Upper lobe of left lung (tissue), 6 donors: ENCODE measurements around the gene PRKCE. TPM values are rescaled to one million over a fixed set of nuclear protein-coding genes. Genes with fewer than 3 reads are reported as not detected.

Source experiments
- ATAC-seq, 2 donors: fragments of 200-7000 bp; cut with Tn5 transposase; one replicate each; pipeline ENCODE4 v1.9.1; 2022; ENCODE audit warnings: mild to moderate bottlenecking in 2 of 2, moderate library complexity in 2 of 2; ENCODE audit not compliant: low FRiP score in 2 of 2
- DNase-seq, 2 donors: peaks; one replicate each; pipeline ENCODE4 v3.0.0-alpha.2; 2019 to 2020
- H3K27ac ChIP-seq, 4 donors: fragments of 200-600 bp; sonication (generic); one replicate each; pipeline ENCODE4 v1.5.1; 2016 to 2019
- H3K27me3 ChIP-seq, 4 donors: fragments of 200-600 bp; sonication (generic); one replicate each; pipeline ENCODE4 v1.5.1; 2017 to 2019
- H3K36me3 ChIP-seq, 4 donors: fragments of 200-600 bp; sonication (generic); one replicate each; pipeline ENCODE4 v1.5.1; 2016 to 2019
- H3K4me1 ChIP-seq, 4 donors: fragments of 200-600 bp; sonication (generic); one replicate each; pipeline ENCODE4 v1.5.1; 2018 to 2019
- H3K4me3 ChIP-seq, 4 donors: fragments of 200-600 bp; sonication (generic); one replicate each; pipeline ENCODE4 v1.5.1; 2017 to 2019; ENCODE audit warnings: mild to moderate bottlenecking in 2 of 4, moderate library complexity in 1 of 4
- H3K9me3 ChIP-seq, 4 donors: fragments of 200-600 bp; sonication (generic); one replicate each; pipeline ENCODE4 v1.5.1; 2018 to 2019
- CTCF ChIP-seq, 6 experiments: fragments of 450-650 bp in 4 of 6; fragments of 200-600 bp in 2 of 6; sonication (generic) in 2 of 6; IDR thresholded peaks; one replicate each; pipeline ENCODE4 v1.5.1; 2016 to 2019; ENCODE audit warnings: antibody characterized with exemption in 6 of 6
- EP300 ChIP-seq, 4 donors: sonication (generic); formaldehyde crosslinking; IDR thresholded peaks; one replicate each; pipeline ENCODE4 v1.5.1; 2017; ENCODE audit warnings: antibody characterized with exemption in 4 of 4, control low read depth in 2 of 4
- POLR2A ChIP-seq, 4 donors: fragments of 450-650 bp; IDR thresholded peaks; one replicate each; pipeline ENCODE4 v1.5.1; 2016 to 2017; ENCODE audit warnings: antibody characterized with exemption in 4 of 4, mild to moderate bottlenecking in 2 of 4
- POLR2AphosphoS5 ChIP-seq, 2 donors: sonication (generic); formaldehyde crosslinking; IDR thresholded peaks; one replicate each; pipeline ENCODE4 v1.5.1; 2017; ENCODE audit warnings: antibody characterized with exemption in 2 of 2
- WGBS, 2 donors: methylation state at CpG; one replicate each; pipeline ENCODE4 v1.1.5; 2017 to 2018; 5-methylcytosine and 5-hydroxymethylcytosine counted together
- total RNA-seq, 6 donors: library from RNA; depleted of rRNA in 4 of 6; stranded (reverse); fragments of >200 nt in 4 of 6; gene quantifications; one replicate each; pipeline versions ENCODE4 v1.1.0 to v1.2.1, GENCODE V29; 2016 to 2021
- donor health status: DM: no; HTN: no; CAD: no; lungs with moderate emphysema.
- donor health status: DM: no; HTN: yes; CAD: no; lungs with severe emphysema.

The PRKCE gene
- total RNA-seq, 6 donors from 2014 or later = 54.9 to 124 (median 75.6) TPM

GRCh38 chr2:45864121-45864520 is 212.6 kb downstream of the PRKCE start:
- no peak overlapping the region for H3K4me3 ChIP-seq
- no peaks in the 10 kb centered on the region for H3K27me3 ChIP-seq
- DNase-seq (no peak), ATAC-seq (no peak)
- no peak overlapping the region for H3K27ac ChIP-seq
- TF ChIP-seq POLR2A (IDR thresholded peaks at IDR 0.05) (no peak), CTCF (IDR thresholded peaks at IDR 0.05) (no peak)
- WGBS, 2 donors = 98% methylated on average over 4 of the region's 4 CpGs
- no peaks in the 10 kb centered on the region for H3K36me3 ChIP-seq
- no peaks in the 10 kb centered on the region for H3K9me3 ChIP-seq
- H3K4me1 ChIP-seq = peaks cover 19 to 24% (median 21%) of the 10 kb centered on the region in 4 donors

- no peak overlapping the region for H3K4me3 ChIP-seq
- 72 to 75% methylated on average over 3 of the region's 3 CpGs for WGBS, 2 donors
Measured at GRCh38 chr2:45867349-45867748, 215.9 kb downstream of the PRKCE start.

GRCh38 chr2:45867800-45868199 is 216.3 kb downstream of the PRKCE start:
- Histone ChIP-seq H3K4me3 (no peak overlapping the region), H3K4me1 (peaks cover 0 to 1% (median 0%) of the 10 kb centered on the region in 4 donors), H3K27me3 (no peaks in the 10 kb centered on the region), H3K36me3 (no peaks in the 10 kb centered on the region), H3K27ac (no peak overlapping the region), H3K9me3 (no peaks in the 10 kb centered on the region)
- no peak for ATAC-seq
- DNase-seq = no peak
- no peak for TF ChIP-seq EP300 (IDR thresholded peaks at IDR 0.05)
- TF ChIP-seq POLR2AphosphoS5 (IDR thresholded peaks at IDR 0.05) = no peak
- no peak for TF ChIP-seq CTCF (IDR thresholded peaks at IDR 0.05)
- TF ChIP-seq POLR2A (IDR thresholded peaks at IDR 0.05) = no peak
- 80 to 81% methylated on average over 4 of the region's 4 CpGs for WGBS, 2 donors

More at GRCh38 chr2:45867349-45867748, 215.9 kb downstream of the PRKCE start:
- H3K36me3 ChIP-seq = no peaks in the 10 kb centered on the region
- DNase-seq (no peak), ATAC-seq (no peak)
- H3K27ac ChIP-seq = no peak overlapping the region
- peaks cover 0 to 6% (median 0%) of the 10 kb centered on the region in 4 donors for H3K4me1 ChIP-seq
- no peaks in the 10 kb centered on the region for H3K9me3 ChIP-seq
- no peaks in the 10 kb centered on the region for H3K27me3 ChIP-seq
- TF ChIP-seq EP300 (IDR thresholded peaks at IDR 0.05) = no peak
- TF ChIP-seq POLR2A (IDR thresholded peaks at IDR 0.05) = no peak
- no peak for TF ChIP-seq POLR2AphosphoS5 (IDR thresholded peaks at IDR 0.05)
- TF ChIP-seq CTCF (IDR thresholded peaks at IDR 0.05) = no peak

GRCh38 chr2:45869165-45869501 is 217.7 kb downstream of the PRKCE start:
- Histone ChIP-seq H3K9me3 (no peaks in the 10 kb centered on the region), H3K27me3 (no peaks in the 10 kb centered on the region), H3K36me3 (no peaks in the 10 kb centered on the region), H3K4me1 (peaks cover 2 to 7% (median 5%) of the 10 kb centered on the region in 4 donors), H3K27ac (no peak overlapping the region), H3K4me3 (no peak overlapping the region)
- no peak for DNase-seq
- TF ChIP-seq EP300 (IDR thresholded peaks at IDR 0.05) (no peak), CTCF (IDR thresholded peaks at IDR 0.05) (no peak), POLR2AphosphoS5 (IDR thresholded peaks at IDR 0.05) (no peak), POLR2A (IDR thresholded peaks at IDR 0.05) (no peak)
- no peak for ATAC-seq
- 82% methylated on average over 4 of the region's 4 CpGs for WGBS, 2 donors

GRCh38 chr2:45871025-45871424 is 219.6 kb downstream of the PRKCE start:
- peaks cover 0 to 2% (median under 1%) of the 10 kb centered on the region in 4 donors for H3K9me3 ChIP-seq
- WGBS, 2 donors = 76 to 82% methylated on average over 3 of the region's 3 CpGs
- H3K4me3 ChIP-seq = no peak overlapping the region
- H3K4me1 ChIP-seq = peaks cover 7 to 13% (median 10%) of the 10 kb centered on the region in 4 donors
- no peaks in the 10 kb centered on the region for H3K36me3 ChIP-seq
- H3K27me3 ChIP-seq = no peaks in the 10 kb centered on the region
- no peak for TF ChIP-seq EP300 (IDR thresholded peaks at IDR 0.05)
- TF ChIP-seq CTCF (IDR thresholded peaks at IDR 0.05) = no peak
- no peak for TF ChIP-seq POLR2A (IDR thresholded peaks at IDR 0.05)
- no peak for TF ChIP-seq POLR2AphosphoS5 (IDR thresholded peaks at IDR 0.05)
- DNase-seq (no peak), ATAC-seq (no peak)
- H3K27ac ChIP-seq = no peak overlapping the region
